Sigmoid colon (tissue), 7 donors: ENCODE data around the gene XPR1. TPM values are rescaled to one million over a fixed set of nuclear protein-coding genes. Genes with fewer than 3 reads are reported as not detected.
"Not testable (repeated sequence)": the region's sequence is repeated elsewhere in the genome, so short reads cannot be mapped to it uniquely, and the experiment has no call there.

Experiments
- DNase-seq: peaks from one replicate; pipeline ENCODE4 v3.0.0-alpha.2; 2019
- H3K27ac ChIP-seq, 4 donors: fragments of 200-600 bp; sonication (generic); one replicate each; pipeline ENCODE4 v1.5.1; 2016 to 2019; ENCODE audit warnings: mild to moderate bottlenecking in 1 of 4
- H3K27me3 ChIP-seq, 3 donors: fragments of 200-600 bp; sonication (generic); one replicate each; pipeline ENCODE4 v1.5.1; 2019; ENCODE audit warnings: mild to moderate bottlenecking in 1 of 3
- H3K36me3 ChIP-seq, 4 donors: fragments of 200-600 bp; sonication (generic); one replicate each; pipeline ENCODE4 v1.5.1; 2016 to 2019
- H3K4me1 ChIP-seq, 4 donors: fragments of 200-600 bp; sonication (generic); one replicate each; pipeline ENCODE4 v1.5.1; 2017 to 2019
- H3K4me3 ChIP-seq, 4 donors: fragments of 200-600 bp; sonication (generic); one replicate each; pipeline ENCODE4 v1.5.1; 2017 to 2019; ENCODE audit warnings: mild to moderate bottlenecking in 2 of 4, moderate library complexity in 1 of 4
- H3K9me3 ChIP-seq, 4 donors: fragments of 200-600 bp in 3 of 4; sonication (generic) in 3 of 4; one replicate each; pipeline versions ENCODE4 v1.5.1 to v1.6.1; 2013 to 2019
- EP300 ChIP-seq, 4 donors: sonication (generic); formaldehyde crosslinking; IDR thresholded peaks; one replicate each; pipeline ENCODE4 v1.6.1; 2017; ENCODE audit warnings: antibody characterized with exemption in 4 of 4
- POLR2A ChIP-seq, 2 donors: fragments of 450-650 bp; IDR thresholded peaks; one replicate each; pipeline ENCODE4 v1.6.1; 2016; ENCODE audit warnings: antibody characterized with exemption in 2 of 2, mild to moderate bottlenecking in 2 of 2, moderate library complexity in 2 of 2
- POLR2AphosphoS5 ChIP-seq, 4 donors: sonication (generic); formaldehyde crosslinking; IDR thresholded peaks; one replicate each; pipeline ENCODE4 v1.6.1; 2017; ENCODE audit warnings: antibody characterized with exemption in 4 of 4
- WGBS, 2 donors: extraction: QIAGEN DNeasy Blood & Tissue Kit; methylation state at CpG; one replicate each; pipeline ENCODE4 v1.1.7; 2013; 5-methylcytosine and 5-hydroxymethylcytosine counted together
- intact Hi-C: fragments of 100-400 bp; cut with DNase I; formaldehyde crosslinking; loops from one replicate; pipeline ENCODE4 v1.15.1; 2023
- polyA plus RNA-seq, 3 donors: library from polyadenylated mRNA; stranded (reverse); fragments of 200-250 nt; gene quantifications; one replicate each; pipeline ENCODE4 v1.2.3, GENCODE V29; 2013
- total RNA-seq, 4 donors: library from RNA; depleted of rRNA; stranded (reverse); fragments of >200 nt; gene quantifications; one replicate each; pipeline ENCODE4 v1.1.0, GENCODE V29; 2016
- TF ChIP-seq, protein P1 (sequence below), 4 experiments: fragments of 450-650 bp in 3 of 4; fragments of 200-600 bp in 1 of 4; IDR thresholded peaks; one replicate each; pipeline ENCODE4 v1.5.1; 2016 to 2019; ENCODE audit warnings: antibody characterized with exemption in 4 of 4, mild to moderate bottlenecking in 3 of 4, moderate library complexity in 2 of 4
- donor health status: healthy with polysubstance abuse.
- donor health status: Bipolar disorder and iron deficiency.
- donor health status: healthy.

The XPR1 gene
- total and polyA plus RNA-seq, 7 donors, result 1.8 to 18.8 (median 11.3) TPM

GRCh38 chr1:180680558-180681144 is 48.8 kb downstream of the XPR1 start:
- WGBS, 2 donors, result 88 to 89% methylated on average over 7 of the region's 7 CpGs
- DNase-seq, result no peak
- TF ChIP-seq, protein P1, sequence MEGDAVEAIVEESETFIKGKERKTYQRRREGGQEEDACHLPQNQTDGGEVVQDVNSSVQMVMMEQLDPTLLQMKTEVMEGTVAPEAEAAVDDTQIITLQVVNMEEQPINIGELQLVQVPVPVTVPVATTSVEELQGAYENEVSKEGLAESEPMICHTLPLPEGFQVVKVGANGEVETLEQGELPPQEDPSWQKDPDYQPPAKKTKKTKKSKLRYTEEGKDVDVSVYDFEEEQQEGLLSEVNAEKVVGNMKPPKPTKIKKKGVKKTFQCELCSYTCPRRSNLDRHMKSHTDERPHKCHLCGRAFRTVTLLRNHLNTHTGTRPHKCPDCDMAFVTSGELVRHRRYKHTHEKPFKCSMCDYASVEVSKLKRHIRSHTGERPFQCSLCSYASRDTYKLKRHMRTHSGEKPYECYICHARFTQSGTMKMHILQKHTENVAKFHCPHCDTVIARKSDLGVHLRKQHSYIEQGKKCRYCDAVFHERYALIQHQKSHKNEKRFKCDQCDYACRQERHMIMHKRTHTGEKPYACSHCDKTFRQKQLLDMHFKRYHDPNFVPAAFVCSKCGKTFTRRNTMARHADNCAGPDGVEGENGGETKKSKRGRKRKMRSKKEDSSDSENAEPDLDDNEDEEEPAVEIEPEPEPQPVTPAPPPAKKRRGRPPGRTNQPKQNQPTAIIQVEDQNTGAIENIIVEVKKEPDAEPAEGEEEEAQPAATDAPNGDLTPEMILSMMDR (IDR thresholded peaks at IDR 0.05), result no peak
- TF ChIP-seq POLR2A (IDR thresholded peaks at IDR 0.05) (no peak), EP300 (IDR thresholded peaks at IDR 0.05) (no peak), POLR2AphosphoS5 (IDR thresholded peaks at IDR 0.05) (no peak)
- Histone ChIP-seq H3K4me1 (no peaks in the 10 kb centered on the region), H3K36me3 (no peaks in the 10 kb centered on the region), H3K27me3 (no peaks in the 10 kb centered on the region), H3K9me3 (no peaks in the 10 kb centered on the region), H3K27ac (no peak overlapping the region), H3K4me3 (no peak overlapping the region)
- intact Hi-C loops, result no loop called here

GRCh38 chr1:180683117-180683516 is 51.3 kb downstream of the XPR1 start:
- H3K9me3 ChIP-seq, intact Hi-C loops, H3K4me1 ChIP-seq, H3K27me3 ChIP-seq, H3K36me3 ChIP-seq, DNase-seq, H3K27ac ChIP-seq, H3K4me3 ChIP-seq: not testable (repeated sequence)
- WGBS, 2 donors, result 90% methylated on average over 3 of the region's 3 CpGs

- DNase-seq, result no peak
- no peaks in the 10 kb centered on the region for H3K27me3 ChIP-seq
- peaks cover 0 to 28% (median 13%) of the 10 kb centered on the region in 4 donors for H3K4me1 ChIP-seq
- no peaks in the 10 kb centered on the region for H3K9me3 ChIP-seq
- no peak for TF ChIP-seq POLR2AphosphoS5 (IDR thresholded peaks at IDR 0.05)
- no peak for TF ChIP-seq POLR2A (IDR thresholded peaks at IDR 0.05)
- TF ChIP-seq, protein P1 (IDR thresholded peaks at IDR 0.05), result no peak
- no peak for TF ChIP-seq EP300 (IDR thresholded peaks at IDR 0.05)
- intact Hi-C loops, result no loop called here
- no peak overlapping the region for H3K27ac ChIP-seq
- no peak overlapping the region for H3K4me3 ChIP-seq
- WGBS, 2 donors, result 65 to 76% methylated on average over 2 of the region's 2 CpGs
- no peaks in the 10 kb centered on the region for H3K36me3 ChIP-seq
Measured at GRCh38 chr1:180691322-180691913, 59.6 kb downstream of the XPR1 start.

- DNase-seq, result no peak
- 94 to 95% methylated on average over 5 of the region's 5 CpGs for WGBS, 2 donors
- Histone ChIP-seq H3K9me3 (peaks cover 0 to 8% (median 1%) of the 10 kb centered on the region in 4 donors), H3K36me3 (no peaks in the 10 kb centered on the region), H3K4me3 (no peak overlapping the region), H3K4me1 (peaks cover 0 to 23% (median 9%) of the 10 kb centered on the region in 4 donors), H3K27me3 (no peaks in the 10 kb centered on the region), H3K27ac (no peak overlapping the region)
- intact Hi-C loops, result no loop called here
- TF ChIP-seq POLR2A (IDR thresholded peaks at IDR 0.05), result no peak
- TF ChIP-seq, protein P1 (IDR thresholded peaks at IDR 0.05), result no peak
- no peak for TF ChIP-seq POLR2AphosphoS5 (IDR thresholded peaks at IDR 0.05)
- no peak for TF ChIP-seq EP300 (IDR thresholded peaks at IDR 0.05)
Measured at GRCh38 chr1:180693564-180694244, 61.9 kb downstream of the XPR1 start.

GRCh38 chr1:180695282-180695681 is 63.5 kb downstream of the XPR1 start:
- H3K4me1 ChIP-seq, result peaks cover 0 to 23% (median 9%) of the 10 kb centered on the region in 4 donors
- no peak overlapping the region for H3K4me3 ChIP-seq
- WGBS, 2 donors, result 90 to 95% methylated on average over 8 of the region's 8 CpGs
- H3K27ac ChIP-seq, result no peak overlapping the region
- no peaks in the 10 kb centered on the region for H3K27me3 ChIP-seq
- TF ChIP-seq POLR2A (IDR thresholded peaks at IDR 0.05) (no peak), POLR2AphosphoS5 (IDR thresholded peaks at IDR 0.05) (no peak), EP300 (IDR thresholded peaks at IDR 0.05) (no peak)
- TF ChIP-seq, protein P1 (IDR thresholded peaks at IDR 0.05), result no peak
- no peaks in the 10 kb centered on the region for H3K36me3 ChIP-seq
- intact Hi-C loops, result no loop called here
- peaks cover 0 to 11% (median 1%) of the 10 kb centered on the region in 4 donors for H3K9me3 ChIP-seq
- no peak for DNase-seq
